Skeletal muscle tissue (tissue), 4 donors: ENCODE measurements around the gene PLEKHM2. TPM values are rescaled to one million over a fixed set of nuclear protein-coding genes. Genes with fewer than 3 reads are reported as not detected.

ENCODE experiments used
- H3K27ac ChIP-seq: one replicate; pipeline ENCODE4 v1.7.0; 2013; ENCODE audit warnings: mild to moderate bottlenecking, low read depth, low read length, inconsistent platforms
- H3K27me3 ChIP-seq, 3 donors: one replicate each; pipeline ENCODE4 v1.7.0; 2013; ENCODE audit warnings: low read length in 3 of 3; ENCODE audit not compliant: control insufficient read depth in 3 of 3, insufficient read depth in 3 of 3
- H3K36me3 ChIP-seq, 3 donors: one replicate each; pipeline ENCODE4 v1.7.0; 2013; ENCODE audit warnings: low read length in 3 of 3; ENCODE audit not compliant: control insufficient read depth in 3 of 3, insufficient read depth in 3 of 3
- H3K4me1 ChIP-seq, 3 donors: one replicate each; pipeline ENCODE4 v1.7.0; 2013; ENCODE audit warnings: low read length in 3 of 3, mild to moderate bottlenecking in 3 of 3; ENCODE audit not compliant: control insufficient read depth in 3 of 3, insufficient read depth in 3 of 3
- H3K4me3 ChIP-seq, 3 donors: one replicate each; pipeline ENCODE4 v1.7.0; 2013; ENCODE audit warnings: low read length in 3 of 3
- H3K9ac ChIP-seq, 3 donors: one replicate each; pipeline ENCODE4 v1.7.0; 2013; ENCODE audit warnings: low read length in 3 of 3, mild to moderate bottlenecking in 3 of 3, moderate library complexity in 2 of 3, low read depth in 1 of 3
- H3K9me3 ChIP-seq, 3 donors: one replicate each; pipeline ENCODE4 v1.7.0; 2013; ENCODE audit warnings: low read length in 3 of 3; ENCODE audit not compliant: control insufficient read depth in 3 of 3
- total RNA-seq: library from RNA; depleted of rRNA; stranded (reverse); fragments of >200 nt; gene quantifications from one replicate; pipeline ENCODE4 v1.2.3, GENCODE V29; 2014
- donor health status: Osteomylitis.

The PLEKHM2 gene
- total RNA-seq, 1 donor from 2014 or later: 36.0 TPM

- Histone ChIP-seq H3K4me3 (peak overlapping the region; percentile 68 to 78 (median 76)), H3K27me3 (no peaks in the 10 kb centered on the region), H3K27ac (peak overlapping the region; percentile 96), H3K9me3 (no peaks in the 10 kb centered on the region), H3K36me3 (no peaks in the 10 kb centered on the region), H3K9ac (peak overlapping the region; percentile 97 to 99 (median 97)), H3K4me1 (peaks cover 23 to 44% (median 29%) of the 10 kb centered on the region in 3 donors)
Measured at GRCh38 chr1:15683345-15684039, 628 bp upstream of the PLEKHM2 start.

- H3K27ac ChIP-seq: peak overlapping the region; percentile 91
- peak overlapping the region; percentile 91 to 98 (median 91) for H3K9ac ChIP-seq
- no peaks in the 10 kb centered on the region for H3K36me3 ChIP-seq
- no peaks in the 10 kb centered on the region for H3K9me3 ChIP-seq
- peak overlapping the region; percentile 85 to 87 (median 87) for H3K4me3 ChIP-seq
- no peaks in the 10 kb centered on the region for H3K27me3 ChIP-seq
- peaks cover 23 to 44% (median 29%) of the 10 kb centered on the region in 3 donors for H3K4me1 ChIP-seq
Measured at GRCh38 chr1:15684468-15685291, 560 bp downstream of the PLEKHM2 start.

- Histone ChIP-seq H3K4me1 (peaks cover 22 to 40% (median 31%) of the 10 kb centered on the region in 3 donors), H3K9me3 (no peaks in the 10 kb centered on the region), H3K27me3 (no peaks in the 10 kb centered on the region), H3K36me3 (no peaks in the 10 kb centered on the region), H3K4me3 (peak overlapping the region in 1 of 3 donors; percentile 85), H3K9ac (peak overlapping the region; percentile 61 to 98 (median 91)), H3K27ac (peak overlapping the region; percentile 91)
Measured at GRCh38 chr1:15685820-15686219, 1.7 kb downstream of the PLEKHM2 start.

- Histone ChIP-seq H3K27ac (no peak overlapping the region), H3K9me3 (no peaks in the 10 kb centered on the region), H3K9ac (no peak overlapping the region), H3K4me3 (no peak overlapping the region), H3K36me3 (no peaks in the 10 kb centered on the region), H3K4me1 (peaks cover 29 to 44% (median 42%) of the 10 kb centered on the region in 3 donors), H3K27me3 (no peaks in the 10 kb centered on the region)
Measured at GRCh38 chr1:15687446-15687845, 3.3 kb downstream of the PLEKHM2 start.

- Histone ChIP-seq H3K9me3 (no peaks in the 10 kb centered on the region), H3K36me3 (peaks cover 0 to 2% (median 0%) of the 10 kb centered on the region in 3 donors), H3K4me3 (no peak overlapping the region), H3K27me3 (no peaks in the 10 kb centered on the region), H3K4me1 (peaks cover 31 to 36% (median 35%) of the 10 kb centered on the region in 3 donors), H3K27ac (peak overlapping the region; percentile 67), H3K9ac (no peak overlapping the region)
Measured at GRCh38 chr1:15690317-15690716, 6.2 kb downstream of the PLEKHM2 start.

- peak overlapping the region; percentile 67 for H3K27ac ChIP-seq
- H3K9ac ChIP-seq: peak overlapping the region; percentile 13 to 62 (median 54)
- no peaks in the 10 kb centered on the region for H3K27me3 ChIP-seq
- no peak overlapping the region for H3K4me3 ChIP-seq
- H3K36me3 ChIP-seq: peaks cover under 1 to 2% (median under 1%) of the 10 kb centered on the region in 3 donors
- no peaks in the 10 kb centered on the region for H3K9me3 ChIP-seq
- H3K4me1 ChIP-seq: peaks cover 23 to 29% (median 28%) of the 10 kb centered on the region in 3 donors
Measured at GRCh38 chr1:15691434-15692032, 7.4 kb downstream of the PLEKHM2 start.

- H3K27ac ChIP-seq: peak overlapping the region; percentile 67
- H3K4me3 ChIP-seq: no peak overlapping the region
- H3K9me3 ChIP-seq: no peaks in the 10 kb centered on the region
- H3K9ac ChIP-seq: peak overlapping the region in 2 of 3 donors; percentile 30 to 62
- H3K27me3 ChIP-seq: no peaks in the 10 kb centered on the region
- peaks cover 27 to 35% (median 34%) of the 10 kb centered on the region in 3 donors for H3K4me1 ChIP-seq
- H3K36me3 ChIP-seq: peaks cover 2 to 7% (median 4%) of the 10 kb centered on the region in 3 donors
Measured at GRCh38 chr1:15692121-15692682, 8.1 kb downstream of the PLEKHM2 start.

- Histone ChIP-seq H3K9ac (peak overlapping the region in 1 of 3 donors; percentile 33), H3K27me3 (no peaks in the 10 kb centered on the region), H3K36me3 (peaks cover 2 to 8% (median 4%) of the 10 kb centered on the region in 3 donors), H3K9me3 (no peaks in the 10 kb centered on the region), H3K4me1 (peaks cover 24 to 42% (median 35%) of the 10 kb centered on the region in 3 donors), H3K4me3 (no peak overlapping the region), H3K27ac (no peak overlapping the region)
Measured at GRCh38 chr1:15693371-15693770, 9.3 kb downstream of the PLEKHM2 start.

GRCh38 chr1:15696956-15697521 is 12.9 kb downstream of the PLEKHM2 start:
- H3K27me3 ChIP-seq: no peaks in the 10 kb centered on the region
- no peaks in the 10 kb centered on the region for H3K9me3 ChIP-seq
- H3K4me3 ChIP-seq: peak overlapping the region in 1 of 3 donors; percentile 19
- peaks cover 2 to 12% (median 4%) of the 10 kb centered on the region in 3 donors for H3K36me3 ChIP-seq
- peak overlapping the region in 1 of 3 donors; percentile 58 for H3K9ac ChIP-seq
- H3K27ac ChIP-seq: peak overlapping the region; percentile 49
- peaks cover 22 to 40% (median 28%) of the 10 kb centered on the region in 3 donors for H3K4me1 ChIP-seq
